Coronary artery (tissue), 2 donors: ENCODE measurements around the gene TOP2A.

Experiments used
- DNase-seq: peaks from one replicate; pipeline ENCODE4 v3.0.0-alpha.2; 2017; ENCODE audit warnings: low spot score
- H3K27ac ChIP-seq, 2 donors: fragments of 200-600 bp; sonication (generic); one replicate each; pipeline ENCODE4 v1.5.1; 2016 to 2019
- H3K4me3 ChIP-seq: fragments of 200-600 bp; sonication (generic); 2 replicates; pipeline ENCODE4 v1.5.1; 2016; ENCODE audit warnings: mild to moderate bottlenecking, moderate library complexity
- TF ChIP-seq, protein P1 (sequence below): fragments of 200-600 bp; sonication (generic); IDR thresholded peaks from one replicate; pipeline ENCODE4 v1.5.1; 2019; ENCODE audit warnings: antibody characterized with exemption

TOP2A gene

DNA sequence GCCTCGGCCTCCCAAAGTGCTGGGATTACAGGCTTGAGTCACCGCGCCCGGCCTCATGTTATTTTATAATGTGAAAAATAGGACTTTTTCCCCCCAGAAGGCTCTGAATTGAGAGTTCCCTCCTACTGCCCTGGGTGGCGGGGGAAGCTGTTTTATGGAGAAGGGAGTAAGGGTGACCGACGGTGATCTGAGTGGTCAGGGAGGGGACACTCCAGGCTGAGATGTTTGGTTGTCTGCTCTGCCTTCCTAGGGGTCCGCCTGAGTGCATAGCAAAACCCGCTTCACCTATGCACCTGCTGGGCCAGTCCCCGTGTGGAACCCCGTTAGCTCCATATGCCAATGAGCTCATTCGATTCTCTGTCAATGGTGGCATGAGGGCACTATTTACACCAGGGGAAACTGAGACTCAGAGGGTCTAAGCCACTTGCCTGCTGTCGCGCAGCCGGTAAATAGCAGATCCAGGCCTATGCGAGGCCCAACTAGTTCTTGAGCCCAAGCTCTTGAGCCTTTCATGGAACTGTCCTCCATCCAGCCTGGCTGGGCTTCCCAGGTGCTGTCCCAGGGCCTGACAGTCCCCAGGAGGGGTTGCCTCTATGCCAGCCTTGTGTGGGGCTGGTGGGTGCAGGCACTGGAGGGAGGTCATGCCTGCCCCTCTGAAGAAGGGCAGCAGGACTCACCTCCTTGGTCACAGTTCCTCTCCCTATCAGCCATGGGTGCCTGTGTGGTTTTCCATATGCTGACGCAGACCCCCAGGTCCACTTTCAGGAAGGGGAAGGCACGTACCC, 51.4 kb downstream of the TOP2A start:
- no peak overlapping the region for H3K4me3 ChIP-seq
- TF ChIP-seq, protein P1, sequence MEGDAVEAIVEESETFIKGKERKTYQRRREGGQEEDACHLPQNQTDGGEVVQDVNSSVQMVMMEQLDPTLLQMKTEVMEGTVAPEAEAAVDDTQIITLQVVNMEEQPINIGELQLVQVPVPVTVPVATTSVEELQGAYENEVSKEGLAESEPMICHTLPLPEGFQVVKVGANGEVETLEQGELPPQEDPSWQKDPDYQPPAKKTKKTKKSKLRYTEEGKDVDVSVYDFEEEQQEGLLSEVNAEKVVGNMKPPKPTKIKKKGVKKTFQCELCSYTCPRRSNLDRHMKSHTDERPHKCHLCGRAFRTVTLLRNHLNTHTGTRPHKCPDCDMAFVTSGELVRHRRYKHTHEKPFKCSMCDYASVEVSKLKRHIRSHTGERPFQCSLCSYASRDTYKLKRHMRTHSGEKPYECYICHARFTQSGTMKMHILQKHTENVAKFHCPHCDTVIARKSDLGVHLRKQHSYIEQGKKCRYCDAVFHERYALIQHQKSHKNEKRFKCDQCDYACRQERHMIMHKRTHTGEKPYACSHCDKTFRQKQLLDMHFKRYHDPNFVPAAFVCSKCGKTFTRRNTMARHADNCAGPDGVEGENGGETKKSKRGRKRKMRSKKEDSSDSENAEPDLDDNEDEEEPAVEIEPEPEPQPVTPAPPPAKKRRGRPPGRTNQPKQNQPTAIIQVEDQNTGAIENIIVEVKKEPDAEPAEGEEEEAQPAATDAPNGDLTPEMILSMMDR: no peak
- H3K27ac ChIP-seq: no peak overlapping the region
- no peak for DNase-seq

DNA sequence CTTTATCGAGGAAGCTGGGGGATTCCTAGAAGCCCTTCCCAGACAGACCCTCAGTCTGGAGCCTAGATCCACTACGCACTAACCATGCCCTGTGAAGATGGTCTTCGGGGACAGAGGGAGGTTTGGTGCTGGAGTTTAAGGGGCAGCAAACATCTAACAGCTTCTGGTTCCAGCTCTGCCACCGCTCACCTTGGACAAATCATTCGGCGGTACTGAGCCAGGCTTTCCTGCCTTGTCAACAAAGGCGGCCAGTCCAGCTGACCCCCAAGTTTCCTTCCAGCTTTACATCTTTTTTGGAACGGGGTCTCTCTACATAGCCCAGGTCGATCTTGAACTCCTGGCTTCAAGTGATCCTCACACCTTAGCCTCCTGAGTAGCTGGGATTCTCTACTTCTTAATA, 52.8 kb downstream of the TOP2A start:
- H3K4me3 ChIP-seq: no peak overlapping the region
- H3K27ac ChIP-seq: no peak overlapping the region
- TF ChIP-seq, protein P1: no peak
- no peak for DNase-seq

DNA sequence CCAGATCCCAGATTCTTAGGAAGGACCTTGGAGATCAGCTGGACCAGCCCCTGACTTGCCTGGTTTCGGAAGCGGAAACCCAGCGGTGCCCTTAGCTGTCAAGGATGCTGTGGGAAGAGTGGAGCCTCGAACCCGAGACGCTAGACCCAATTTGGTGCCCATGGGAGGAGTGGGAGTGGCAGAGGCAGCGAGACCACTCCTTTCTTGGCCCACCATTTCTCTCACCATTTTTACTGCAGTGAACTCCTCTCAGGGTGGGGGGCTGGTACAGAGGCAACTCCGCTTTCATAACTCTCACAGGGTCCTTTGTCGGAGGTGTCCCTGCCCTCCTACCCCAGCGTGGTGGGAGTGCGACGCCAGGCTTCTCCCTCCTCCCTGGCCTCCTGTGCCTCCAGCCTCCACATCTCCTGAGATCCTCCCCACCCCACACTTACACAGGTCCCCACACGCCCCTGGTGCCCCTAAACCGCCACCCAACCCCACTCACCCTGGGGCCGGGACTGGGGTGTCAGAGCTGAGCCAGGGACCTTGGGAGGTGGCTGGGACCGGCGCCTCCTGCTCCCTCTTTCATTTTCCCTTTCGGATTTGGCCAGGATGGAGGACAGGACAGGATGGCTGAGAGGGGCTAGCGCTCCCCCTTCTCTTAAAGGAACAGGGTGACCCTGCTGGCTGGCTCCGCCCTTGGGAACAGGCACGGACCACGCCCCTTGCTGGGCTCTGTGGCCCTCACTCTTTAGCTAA, 53.4 kb downstream of the TOP2A start, which contains the start of gene GJD3:
GJD3 (minus strand) TSS at position 617 of the 741 bp plus-strand sequence. CDS start 922 bp downstream, outside the sequence.
- TF ChIP-seq, protein P1: no peak
- Histone ChIP-seq H3K4me3 (peak within 1 kb of the TSS; percentile 78), H3K27ac (no peak within 1 kb of the TSS)
- DNase-seq: no peak

DNA sequence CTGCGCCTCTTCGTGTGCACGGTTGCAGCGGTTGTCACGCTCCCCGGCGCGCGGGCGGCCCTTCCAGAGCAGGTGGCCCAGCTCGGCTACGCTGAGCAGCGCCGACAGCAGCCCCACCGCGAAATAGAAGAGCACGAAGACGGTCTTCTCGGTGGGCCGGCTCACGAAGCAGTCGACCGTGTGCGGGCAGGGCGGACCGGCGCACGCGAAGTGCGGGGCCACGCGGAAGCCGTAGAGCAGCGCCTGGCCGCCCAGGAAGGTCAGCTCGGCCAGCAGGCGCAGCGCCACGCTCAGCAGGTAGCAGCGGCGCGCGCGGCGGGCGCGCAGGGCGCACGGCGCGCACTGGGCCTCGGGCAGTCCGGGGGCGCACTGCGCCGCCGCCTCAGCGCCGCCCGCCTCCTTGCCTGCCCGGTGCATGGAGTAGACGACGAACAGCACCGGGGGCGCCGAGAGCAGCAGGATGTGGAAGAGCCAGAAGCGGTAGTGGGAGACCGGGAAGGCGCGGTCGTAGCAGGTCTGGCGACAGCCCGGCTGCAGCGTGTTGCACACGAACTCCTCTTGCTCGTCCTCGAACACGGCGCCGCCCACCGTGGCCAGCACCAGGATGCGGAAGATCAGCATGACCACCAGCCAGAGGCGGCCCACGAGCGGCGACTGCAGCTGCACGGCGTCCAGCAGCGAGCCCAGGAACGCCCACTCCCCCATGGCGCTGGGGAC, 54.4 kb downstream of the TOP2A start:
- H3K27ac ChIP-seq: no peak overlapping the region

DNA sequence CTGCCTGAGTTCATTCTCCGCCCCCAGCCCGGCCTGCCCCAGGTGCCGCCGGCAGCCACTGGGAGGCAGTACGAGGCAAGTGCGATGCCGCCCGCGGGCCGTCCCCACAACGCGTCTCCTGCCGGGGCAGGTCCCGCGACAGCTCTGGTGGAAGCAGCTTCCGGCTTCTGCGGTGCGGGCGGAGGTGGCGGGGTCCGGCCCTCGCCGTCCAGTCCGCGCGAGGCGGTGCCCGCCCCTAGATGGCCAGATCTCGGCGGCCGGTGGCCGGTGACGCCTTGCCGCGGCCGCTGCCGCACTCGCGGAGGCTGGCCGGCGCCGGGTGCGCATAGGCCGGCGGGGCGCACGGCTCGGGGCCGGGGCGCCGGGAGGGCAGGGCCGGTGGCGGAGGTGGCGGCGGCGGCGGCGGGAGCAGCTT, 55.0 kb downstream of the TOP2A start:
- TF ChIP-seq, protein P1: no peak
- no peak for DNase-seq
- H3K27ac ChIP-seq: no peak overlapping the region
- peak overlapping the region; percentile 78 for H3K4me3 ChIP-seq

More for the DNA sequence above, 54.4 kb downstream of the TOP2A start:
- peak overlapping the region; percentile 78 for H3K4me3 ChIP-seq
- TF ChIP-seq, protein P1: no peak
- DNase-seq: no peak

DNA sequence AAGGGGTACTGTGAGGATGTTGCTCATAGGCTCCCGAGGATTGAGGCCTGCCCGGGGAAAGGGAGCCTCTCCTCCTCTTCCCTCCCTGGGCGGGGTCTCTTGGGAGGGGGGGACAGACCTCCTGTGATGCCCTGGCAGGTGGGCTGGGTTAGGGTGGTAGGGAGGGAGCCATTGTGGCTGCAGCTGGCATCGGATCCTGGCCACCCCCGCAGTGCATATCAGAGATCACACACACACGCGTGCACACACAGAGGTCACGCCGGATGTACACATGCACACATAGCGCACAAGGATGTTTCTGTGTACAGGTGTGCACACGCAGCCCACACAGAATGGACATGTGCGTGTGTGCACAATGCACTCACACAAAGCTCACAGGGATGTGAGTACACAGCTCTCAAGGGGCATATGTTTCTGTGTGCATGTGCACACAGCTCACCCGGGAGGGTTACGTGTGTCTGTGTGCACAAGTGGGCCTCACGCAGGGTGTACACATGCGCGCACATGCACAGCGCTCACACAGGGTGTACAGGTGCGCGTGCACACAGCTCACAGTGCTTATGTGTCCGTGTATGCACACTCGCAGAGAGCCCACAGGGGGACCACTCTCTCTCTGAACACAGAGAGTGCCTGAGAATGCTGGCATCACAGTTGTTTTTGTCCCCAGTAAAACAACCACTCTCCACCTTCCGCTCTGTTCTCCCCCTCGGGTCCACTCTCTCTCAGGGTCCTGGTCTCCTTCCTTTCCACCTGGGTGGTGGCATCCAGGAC, 55.6 kb downstream of the TOP2A start:
- TF ChIP-seq, protein P1: no peak
- DNase-seq: no peak
- peak overlapping the region; percentile 78 for H3K4me3 ChIP-seq
- H3K27ac ChIP-seq: no peak overlapping the region
